KBM-7 (cell line): ENCODE data around the gene TMEM120A.
"Not testable (repeated sequence)": the region's sequence is repeated elsewhere in the genome, so short reads cannot be mapped to it uniquely, and the experiment has no call there.

Experiments
- DNase-seq: peaks from one replicate; pipeline ENCODE4 v3.0.0-alpha.2; 2015
- in situ Hi-C: fragments of 300-500 bp; cut with MboI; formaldehyde crosslinking; loops from 2 replicates; pipeline ENCODE4 v1.14.3; 2020; ENCODE audit warnings: low sequenced_read_pairs, low pct_unique_long_range_greater_than_20kb, mixed read lengths

The TMEM120A gene

DNA sequence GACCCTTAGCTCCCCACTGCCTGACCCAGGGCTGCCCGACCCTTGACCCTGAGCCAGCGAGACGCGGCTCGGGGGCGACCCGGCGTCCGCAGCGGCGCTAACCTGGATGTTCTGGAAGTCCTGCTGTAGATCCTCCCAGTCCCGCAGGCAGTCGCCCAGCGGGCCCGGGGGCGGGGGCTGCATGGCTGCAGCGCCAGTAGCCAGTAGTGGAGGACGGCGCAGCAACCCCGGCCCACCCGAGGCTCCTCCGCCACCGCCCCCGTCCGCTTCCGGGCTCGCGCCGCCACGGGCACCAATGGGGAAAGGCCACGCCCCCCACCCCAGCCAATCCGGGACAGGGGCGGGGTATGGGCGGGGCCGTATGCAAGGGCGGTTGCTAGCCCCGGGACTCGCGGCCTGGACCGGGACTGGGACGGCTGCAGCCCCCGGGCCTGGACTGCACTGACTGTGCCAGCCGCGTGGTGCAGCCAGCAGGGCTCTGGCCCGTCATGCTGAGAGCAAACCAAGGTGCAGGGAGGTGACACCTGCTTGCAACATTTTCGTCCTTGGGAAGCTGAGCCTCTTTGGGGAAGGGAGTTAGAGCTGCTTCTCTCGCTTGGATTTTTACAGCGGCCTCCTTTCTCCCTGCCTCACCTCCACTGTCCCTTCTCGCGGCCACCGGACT, at the start of gene TMEM120A:
TSS of gene TMEM120A (minus strand) at position 208 of the 664 bp plus-strand sequence. CDS start at position 183, 25 bp downstream.
- in situ Hi-C loops: no loop called here
- DNase-seq: peak; percentile 87

DNA sequence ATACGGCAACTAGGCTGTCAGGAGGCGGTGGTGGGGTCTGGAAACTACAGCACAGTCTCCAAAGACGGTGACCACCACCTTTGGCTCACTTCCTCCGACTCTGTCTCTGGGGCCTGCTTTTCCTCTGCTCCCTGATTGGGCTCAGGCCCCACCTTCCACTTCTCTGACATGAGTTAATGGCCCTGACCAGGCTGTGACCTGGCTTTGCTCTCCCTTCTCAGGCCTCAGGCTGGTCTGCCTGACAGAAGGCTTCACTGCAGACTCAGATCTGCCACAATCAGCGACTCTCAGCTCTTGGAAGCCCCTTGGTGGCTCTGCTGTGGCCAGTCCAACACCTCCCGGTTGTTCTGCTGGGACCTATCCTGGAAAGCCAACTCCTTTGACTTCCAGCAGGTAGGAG, 45.7 kb upstream of the TMEM120A start:
- no peak for DNase-seq
- in situ Hi-C loops: no loop called here

DNA sequence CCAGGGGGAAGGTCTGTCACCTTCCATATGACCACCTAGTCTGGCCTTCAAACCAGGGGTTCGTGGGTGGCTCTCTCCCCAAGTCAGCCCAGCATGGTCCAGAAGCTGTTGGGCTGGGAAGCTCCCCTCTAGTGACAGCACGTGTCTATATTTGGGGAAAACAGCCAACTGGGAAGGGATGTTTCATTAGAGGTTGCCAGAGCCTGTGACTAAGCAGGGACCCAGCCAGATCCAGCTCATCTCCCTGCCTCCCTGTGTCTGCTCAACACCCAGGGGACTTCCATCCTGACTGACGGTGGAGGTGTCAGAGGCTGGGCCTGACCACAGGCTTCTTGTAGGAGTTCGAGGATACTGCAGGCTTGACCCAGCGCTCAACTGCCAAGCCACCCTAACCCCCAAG, 42.9 kb upstream of the TMEM120A start:
- in situ Hi-C loops: no loop called here
- no peak for DNase-seq

DNA sequence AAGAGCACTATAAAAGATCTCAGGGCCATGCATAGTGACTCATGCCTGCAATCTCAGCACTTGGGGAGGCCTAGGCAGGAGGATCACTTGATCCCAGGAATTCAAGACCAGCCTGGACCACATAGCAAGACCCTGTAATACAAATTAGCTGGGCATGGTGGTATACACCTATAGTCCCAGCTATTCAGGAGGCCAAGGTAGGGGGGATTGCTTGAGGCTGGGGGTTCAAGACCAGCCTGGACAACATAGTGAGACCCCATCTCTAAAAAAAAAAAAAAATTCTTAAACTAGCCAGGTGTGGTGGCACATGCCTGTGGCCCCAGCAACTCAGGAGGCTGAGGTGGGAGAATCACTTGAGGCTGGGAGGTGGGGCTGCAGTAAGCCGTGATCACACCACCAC, 37.6 kb upstream of the TMEM120A start:
- in situ Hi-C loops: no loop called here
- DNase-seq: no peak

DNA sequence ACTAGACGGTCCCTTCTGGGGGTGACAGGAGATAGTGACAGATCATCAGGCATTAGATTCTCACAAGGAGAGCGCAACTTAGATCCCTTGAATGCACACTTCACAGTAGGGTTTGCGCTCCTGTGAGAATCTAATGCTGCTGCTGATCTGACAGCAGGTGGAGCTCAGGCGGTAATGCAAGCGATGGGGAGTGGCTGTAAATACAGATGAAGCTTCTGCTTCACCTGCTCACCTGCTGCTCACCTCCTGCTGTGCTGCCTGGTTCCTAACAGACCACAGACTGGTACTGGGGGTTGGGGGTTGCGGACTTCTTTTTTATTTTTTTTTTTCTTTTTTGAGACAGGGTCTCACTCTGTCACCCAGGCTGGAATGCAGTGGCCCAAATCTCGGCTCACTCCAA, 35.3 kb upstream of the TMEM120A start:
- DNase-seq, in situ Hi-C loops: not testable (repeated sequence)

DNA sequence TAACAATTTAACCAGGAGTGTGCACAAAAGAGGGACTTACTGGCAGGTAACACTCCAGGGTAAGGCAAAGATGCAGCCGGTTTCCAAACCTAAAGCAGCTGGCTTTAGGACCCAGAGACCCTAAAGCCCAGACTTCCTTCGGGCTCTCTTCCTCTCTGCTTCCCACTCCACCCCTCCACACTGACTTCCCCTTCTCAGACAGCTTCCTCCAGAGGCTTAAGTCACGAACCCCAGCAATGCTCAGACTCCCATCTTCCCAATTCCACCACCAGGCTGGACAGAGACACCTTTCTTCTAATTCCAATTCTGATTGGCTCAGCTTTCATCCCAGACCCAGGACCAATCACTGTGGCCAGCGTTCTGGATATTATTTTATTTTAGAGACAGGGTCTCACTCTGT, 28.6 kb upstream of the TMEM120A start:
- in situ Hi-C loops: no loop called here
- DNase-seq: peak; percentile 81

DNA sequence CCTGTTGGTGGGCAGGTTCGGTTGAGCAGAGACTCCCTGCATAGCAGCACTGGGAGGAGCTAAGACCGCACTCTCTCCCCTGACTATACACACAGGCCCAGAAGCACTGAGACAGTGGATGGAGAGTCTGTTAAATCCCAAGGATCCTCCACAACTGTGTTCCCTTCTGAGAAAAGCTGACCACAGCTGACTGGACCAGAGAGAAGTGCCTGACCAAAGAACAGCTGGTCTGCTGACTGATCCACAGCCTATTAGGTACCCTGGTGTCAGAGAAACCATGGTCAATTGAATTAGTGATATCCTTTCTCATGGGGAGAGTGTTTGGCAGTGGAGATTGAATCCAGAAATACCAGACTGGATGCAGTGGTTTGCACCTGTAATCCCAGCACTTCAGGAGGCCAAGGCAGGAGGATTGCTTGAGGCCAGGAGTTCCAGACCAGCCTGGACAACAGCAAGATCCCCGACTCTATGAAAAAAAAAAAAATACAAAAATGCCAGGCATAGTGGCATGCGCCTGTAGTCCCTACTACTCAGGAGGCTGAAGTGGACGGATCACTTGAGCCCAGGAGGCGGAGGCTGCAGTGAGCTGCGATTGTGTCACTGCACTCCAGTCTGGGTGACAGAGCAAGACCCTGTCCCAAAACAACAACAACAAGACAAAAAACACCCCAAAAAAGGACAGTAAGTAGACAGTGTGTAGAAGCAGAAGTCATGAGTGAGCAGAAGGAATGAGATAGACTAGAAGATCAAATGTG, 27.8 kb upstream of the TMEM120A start:
- in situ Hi-C loops: no loop called here

DNA sequence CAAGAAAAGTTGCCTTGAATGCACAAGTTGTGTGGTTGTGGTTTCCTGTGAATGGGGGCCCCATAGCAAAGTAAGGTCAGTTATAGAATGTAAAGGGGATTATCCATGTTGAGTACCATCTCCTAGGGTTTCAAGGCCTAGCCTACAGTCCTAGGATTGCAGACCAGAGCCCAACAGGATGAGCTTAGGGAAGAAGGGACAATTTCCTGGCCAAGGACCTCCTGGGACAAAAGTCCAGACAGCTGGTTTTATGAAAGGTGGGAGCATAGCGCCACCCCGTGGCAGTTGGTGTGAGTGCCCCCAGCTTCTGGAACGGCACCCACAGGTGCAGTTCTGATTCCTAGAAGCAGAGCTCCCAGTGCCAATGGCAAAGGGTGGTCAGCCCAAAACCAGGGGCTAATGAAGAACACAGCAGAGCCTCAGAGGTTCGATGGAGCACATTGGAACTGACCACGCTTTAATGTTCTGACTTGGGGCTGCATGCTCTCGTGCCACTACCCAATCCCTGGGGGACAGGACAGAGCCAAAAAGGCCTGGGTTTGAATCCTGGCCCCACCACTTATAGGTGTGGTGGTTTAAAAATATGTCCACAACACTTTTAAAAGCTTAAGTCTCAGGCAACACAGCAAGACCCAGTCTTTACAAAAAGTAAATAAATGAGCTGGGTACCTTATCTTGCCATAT, 25.8 kb upstream of the TMEM120A start:
- in situ Hi-C loops: no loop called here

More for the DNA sequence above, 27.8 kb upstream of the TMEM120A start:
- DNase-seq: no peak

DNA sequence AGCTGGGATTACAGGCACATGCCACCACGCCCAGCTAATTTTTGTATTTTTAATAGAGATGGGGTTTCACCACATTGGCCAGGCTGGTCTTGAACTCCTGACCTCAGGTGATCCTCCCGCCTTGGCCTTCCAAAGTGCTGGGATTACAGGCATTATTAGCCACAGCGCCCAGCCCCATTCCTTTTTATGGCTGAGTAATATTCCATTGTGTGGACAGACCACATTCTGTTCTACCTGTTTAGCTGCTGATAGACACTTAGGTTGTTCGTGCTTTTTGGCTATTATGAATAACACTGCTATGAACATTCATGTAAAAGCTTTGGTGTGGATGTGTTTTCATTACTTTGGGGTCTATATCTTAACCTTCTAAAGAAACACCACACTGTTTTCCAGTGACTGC, 24.1 kb upstream of the TMEM120A start:
- in situ Hi-C loops, DNase-seq: not testable (repeated sequence)

More for the DNA sequence above, 25.8 kb upstream of the TMEM120A start:
- DNase-seq: peak; percentile 81

DNA sequence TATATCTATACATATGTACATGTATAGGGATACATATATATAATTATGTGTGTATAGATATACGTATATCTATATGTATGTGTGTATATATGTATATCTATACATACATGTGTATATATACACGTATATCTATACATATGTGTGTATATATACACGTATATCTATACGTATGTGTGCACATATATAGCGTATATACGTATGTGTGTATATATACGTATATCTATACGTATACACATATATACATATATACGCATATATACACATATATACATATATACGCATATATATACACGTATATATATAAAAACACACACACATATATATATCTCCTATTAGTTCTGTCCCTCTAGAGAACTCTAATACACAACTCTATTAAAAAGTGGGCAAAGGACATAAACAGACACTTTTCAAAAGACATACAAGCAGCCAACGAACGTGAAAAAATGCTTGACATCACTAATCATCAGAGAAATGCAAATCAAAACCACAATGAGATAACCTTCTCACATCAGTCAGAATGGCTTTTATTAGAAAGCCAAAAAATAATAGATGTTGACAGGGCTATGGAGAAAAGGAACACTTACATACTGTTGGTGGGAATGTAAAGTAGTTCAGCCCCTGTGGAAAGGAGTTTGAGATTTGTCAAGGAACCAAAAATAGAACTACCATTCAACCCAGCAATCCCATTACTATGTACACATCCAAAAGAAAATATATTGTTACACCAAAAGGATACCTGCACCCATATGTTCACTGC, 22.0 kb upstream of the TMEM120A start:
- DNase-seq: no peak
- in situ Hi-C loops: no loop called here

DNA sequence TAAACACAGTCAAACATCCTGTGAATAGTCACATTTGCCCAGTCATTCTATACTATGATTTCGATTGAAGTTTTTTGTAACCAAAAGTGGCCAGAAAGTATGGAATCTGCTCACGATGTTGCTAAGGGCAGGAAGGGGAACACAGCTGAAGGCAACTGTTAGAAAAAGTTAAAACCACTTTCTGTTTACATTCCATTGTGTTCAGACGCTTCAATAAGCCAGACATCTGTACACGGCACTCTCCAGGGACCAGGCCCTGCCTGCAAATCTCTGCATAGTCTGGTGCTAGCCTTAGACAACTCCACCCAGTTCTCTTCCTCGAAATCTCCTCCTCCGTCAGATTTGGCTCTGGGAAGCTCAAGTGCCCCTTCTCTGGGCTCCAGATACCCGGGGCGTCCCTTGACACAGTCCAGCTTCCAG, 17.1 kb upstream of the TMEM120A start:
- DNase-seq: no peak
- in situ Hi-C loops: no loop called here

DNA sequence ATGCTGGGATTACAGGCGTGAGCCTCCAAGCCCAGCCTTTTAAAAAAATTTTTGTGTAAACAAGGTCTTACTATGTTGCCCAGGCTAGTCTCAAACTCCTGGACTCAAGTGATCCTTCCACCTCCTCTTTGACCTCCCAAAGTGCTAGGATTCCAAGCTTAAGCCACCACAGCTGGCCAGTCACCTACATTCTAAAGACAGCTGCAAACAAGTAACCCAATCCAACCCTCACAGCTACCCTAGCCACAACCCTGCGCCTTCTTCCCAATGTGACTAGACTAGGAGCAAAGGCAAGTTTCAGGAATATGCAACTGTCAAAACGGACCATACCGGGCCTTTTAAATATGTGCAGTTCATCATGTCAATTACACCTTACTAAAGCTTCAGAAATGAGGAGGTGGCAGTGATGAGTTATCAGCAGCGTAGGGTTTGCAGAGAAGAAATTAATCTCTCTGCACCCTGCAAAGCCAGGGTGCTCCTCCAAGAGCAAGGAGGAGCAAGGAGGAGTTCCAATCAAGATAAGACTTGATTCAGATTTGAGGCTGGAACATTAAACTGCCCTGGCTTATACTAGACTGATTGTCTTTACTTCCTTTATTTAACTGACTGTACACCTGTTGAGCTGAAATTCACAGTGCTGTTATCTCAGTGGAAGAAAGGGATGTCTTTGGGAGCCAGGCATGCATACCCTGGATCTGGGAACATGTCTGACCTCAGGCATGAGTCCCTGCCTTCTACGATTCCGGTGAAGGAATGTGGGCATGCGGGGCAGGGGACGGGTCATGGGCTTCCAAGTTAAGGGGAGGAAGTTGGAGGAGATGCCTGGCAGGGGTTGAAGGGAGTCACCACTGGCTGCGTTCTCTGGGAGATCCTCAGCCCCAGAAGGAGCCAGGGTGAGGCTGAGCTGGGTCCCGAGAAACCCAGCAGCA, 15.5 kb upstream of the TMEM120A start:
- DNase-seq: no peak
- in situ Hi-C loops: no loop called here

DNA sequence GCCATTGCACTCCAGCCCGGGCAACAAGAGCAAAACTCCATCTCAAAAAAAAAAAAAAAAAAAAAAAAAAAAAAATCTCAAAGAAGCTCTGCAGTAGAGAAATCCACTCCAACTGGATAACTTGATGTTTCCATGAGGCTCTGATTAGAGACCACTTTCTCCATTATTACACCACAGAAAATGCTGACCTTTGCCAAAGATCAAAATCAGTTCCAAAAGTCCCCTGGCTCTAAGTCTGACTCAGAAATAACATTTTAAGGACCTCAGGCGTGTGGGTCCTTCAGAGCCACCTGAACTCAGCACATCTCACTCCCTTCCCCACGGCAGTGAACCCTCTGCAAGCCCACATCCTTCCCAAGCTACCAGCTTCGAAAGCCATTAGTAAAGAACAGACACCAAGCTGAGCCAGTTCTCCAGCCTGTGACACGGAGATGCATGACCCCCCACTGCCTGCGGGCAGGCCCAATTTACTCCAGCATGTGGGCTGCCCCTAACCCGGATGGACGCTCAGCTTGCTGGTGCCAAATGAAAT, 13.8 kb upstream of the TMEM120A start:
- in situ Hi-C loops: no loop called here
- no peak for DNase-seq

DNA sequence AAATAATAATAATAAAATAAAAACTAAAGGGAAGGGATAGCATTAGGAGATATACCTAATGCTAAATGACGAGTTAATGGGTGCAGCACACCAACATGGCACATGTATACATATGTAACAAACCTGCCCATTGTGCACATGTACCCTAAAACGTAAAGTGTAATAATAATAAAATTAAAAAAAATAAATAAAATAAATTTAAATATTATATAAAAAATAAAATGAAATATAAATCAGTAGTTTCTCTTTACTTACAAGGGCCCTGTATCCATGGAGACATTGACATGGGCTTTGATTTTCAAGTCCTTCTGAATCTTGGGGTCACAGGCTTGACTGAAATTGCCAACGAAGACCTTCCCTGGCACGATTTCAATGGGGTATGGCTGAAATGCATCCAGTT, 10.6 kb upstream of the TMEM120A start:
- DNase-seq, in situ Hi-C loops: not testable (repeated sequence)

DNA sequence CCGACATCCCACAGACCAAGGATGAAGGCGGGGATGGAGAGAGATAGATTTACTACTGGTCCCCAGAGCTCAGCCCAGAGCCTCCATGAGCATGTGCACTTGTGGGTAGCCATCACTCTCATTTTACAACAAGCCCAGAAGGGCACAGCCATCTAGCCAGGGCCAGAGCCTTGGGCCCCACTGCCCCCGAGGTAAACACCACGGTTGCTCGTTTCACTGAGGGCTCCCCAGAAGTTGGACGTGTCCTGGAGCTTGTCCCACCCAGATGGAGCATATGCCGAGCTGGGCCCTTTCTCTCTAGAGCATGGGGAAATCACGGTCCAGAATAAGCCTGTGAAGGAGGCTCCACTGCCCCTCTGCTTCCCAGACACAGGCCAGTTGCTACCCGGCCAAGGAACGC, 9.0 kb upstream of the TMEM120A start:
- no peak for DNase-seq
- in situ Hi-C loops: no loop called here

DNA sequence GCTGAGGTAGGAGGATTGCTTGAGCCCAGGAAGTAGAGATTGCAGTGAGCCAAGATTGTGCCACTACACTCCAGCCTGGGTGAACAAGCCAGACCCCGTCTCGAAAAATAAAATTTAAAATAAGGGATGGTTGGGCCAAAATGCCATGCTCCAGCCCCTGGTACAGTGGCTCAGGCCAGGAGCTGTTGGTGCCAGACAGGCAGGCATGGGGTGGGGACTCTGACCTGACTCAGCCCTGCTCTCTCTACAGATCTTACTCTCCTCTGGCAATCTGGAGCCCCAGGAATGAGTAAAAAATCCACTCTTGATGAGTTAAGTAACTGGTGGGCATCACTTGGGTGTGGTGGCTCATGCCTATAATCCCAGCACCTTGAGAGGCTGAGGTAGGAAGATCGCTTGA, 8.4 kb upstream of the TMEM120A start:
- in situ Hi-C loops: no loop called here
- no peak for DNase-seq

DNA sequence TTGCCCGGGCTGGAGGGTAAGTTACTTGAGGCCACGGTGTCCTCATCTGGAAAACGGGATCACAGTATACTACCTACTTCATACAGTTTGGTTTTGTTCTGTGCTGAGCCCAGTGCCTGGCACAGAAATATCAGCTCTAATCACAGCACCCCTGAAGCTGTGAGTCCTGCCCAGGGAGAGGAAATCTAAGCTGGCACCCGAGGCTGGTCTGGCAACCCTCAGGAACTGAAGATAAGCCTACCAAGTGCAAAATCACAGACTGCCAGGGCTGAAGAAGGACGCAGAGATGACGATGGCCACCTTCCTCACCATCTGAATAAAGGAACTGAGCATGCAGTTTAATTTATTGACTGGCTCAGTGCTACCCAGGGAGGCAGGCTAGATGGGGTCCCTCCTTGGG, 7.7 kb upstream of the TMEM120A start:
- DNase-seq: no peak
- in situ Hi-C loops: no loop called here

DNA sequence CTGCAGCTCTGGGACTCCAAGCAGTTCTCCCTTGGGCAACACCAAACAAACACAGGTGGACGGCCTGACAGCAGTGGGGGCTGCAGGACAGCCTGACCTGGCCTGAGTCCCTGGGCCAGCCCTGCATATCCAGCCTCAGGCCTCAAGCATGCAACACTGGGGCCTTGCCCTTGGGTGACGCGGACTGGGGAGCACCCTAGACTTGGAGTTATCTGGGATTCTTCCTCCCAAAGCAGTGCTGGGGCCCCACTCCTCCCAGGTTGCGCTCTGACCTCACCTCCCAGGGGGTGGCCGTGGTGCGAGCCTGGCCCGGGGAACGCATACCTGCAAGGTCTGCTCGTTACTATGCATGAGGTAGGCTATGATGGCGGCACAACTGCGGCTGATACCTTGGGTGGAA, 6.2 kb upstream of the TMEM120A start:
- in situ Hi-C loops: no loop called here
- no peak for DNase-seq
